Left cardiac atrium (tissue), 4 donors: Measurements from ENCODE around the gene CLEC4D. TPM values are rescaled to one million over a fixed set of nuclear protein-coding genes. Genes with fewer than 3 reads are reported as not detected.

ENCODE experiments used
- ATAC-seq, 2 donors: fragments of 200-7000 bp; cut with Tn5 transposase; one replicate each; pipeline ENCODE4 v1.9.1; 2020; ENCODE audit warnings: mild to moderate bottlenecking in 2 of 2, moderate library complexity in 2 of 2
- DNase-seq: peaks from one replicate; pipeline ENCODE4 v3.0.0-alpha.2; 2020
- intact Hi-C, 2 donors: fragments of 100-400 bp; cut with DNase I; formaldehyde crosslinking; loops; one replicate each; pipeline versions ENCODE4 v1.14.1 to v1.15.1; 2022 to 2023
- total RNA-seq, 2 donors: library from RNA; stranded (reverse); fragmentation: NEBNext Ultra II Directional; extraction: Animal tissue kit (Norgen Biotek cat#: 25700); gene quantifications; one replicate each; pipeline ENCODE4 v1.2.1, GENCODE V29; 2021
- donor health status: DM: no; HTN: yes; CAD: no.
- donor health status: DM: no; HTN: yes; CAD: no; lungs with severe emphysema.
- donor health status: DM: yes; HTN: yes; CAD: no.
- donor health status: Dilated cardiomyopathy.

Gene CLEC4D
- total RNA-seq, 2 donors from 2014 or later, result 0.21 TPM; not detected in 1

GRCh38 chr12:8566525-8566924 lies 53.2 kb downstream of the CLEC4D start:
- ATAC-seq, result no peak
- no peak for DNase-seq
- intact Hi-C loops, result no loop called here

Other genes starting within 250 kb of the CLEC4D start
- not detected for gene CLEC6A, start 57.5 kb upstream of the CLEC4D start, total RNA-seq
- 1 to 10 TPM in 1 of 2 donors, under 1 TPM in 1; 0.81 to 2.5 TPM for gene CLEC4E, start 27.4 kb downstream of the CLEC4D start, total RNA-seq
- gene AICDA, start 99.4 kb downstream of the CLEC4D start, total RNA-seq, result under 1 TPM in 1 of 2 donors, not detected in 1; 0.10 TPM
- gene MFAP5, start 149.3 kb downstream of the CLEC4D start, total RNA-seq, result 100 to 1,000 TPM in 1 of 2 donors, 10 to 100 TPM in 1; 64.8 to 120 TPM
- 10 to 100 TPM; 15.7 to 16.5 TPM for gene RIMKLB, start 184.5 kb downstream of the CLEC4D start, total RNA-seq